ENCODE results near the gene SLC39A11.

- TF ChIP-seq EZH2 (IDR thresholded peaks at IDR 0.05; ENCODE audit: insufficient read depth, poor library complexity, severe bottlenecking) (no peak), EZH2phosphoT487 (IDR thresholded peaks at IDR 0.05; ENCODE audit: insufficient read depth, low read depth) (no peak)
These were observed 378.8 kb downstream of the SLC39A11 start for GRCh38 chr17:72713701-72714100.

Measured in GM23248 (cell line).